HEK293 (cell line): ENCODE data around the gene ILKAP.

Source experiments
- BCL11A ChIP-seq: fragments of 450-650 bp; formaldehyde crosslinking; IDR thresholded peaks from 2 replicates; pipeline ENCODE4 v1.5.1; 2016; ENCODE audit warnings: low read depth, missing biosample characterization, missing genetic modification characterization
- BCL6B ChIP-seq: fragments of 450-650 bp; formaldehyde crosslinking; IDR thresholded peaks from 2 replicates; pipeline ENCODE4 v1.5.1; 2017; ENCODE audit warnings: missing biosample characterization, missing genetic modification characterization
- GLIS1 ChIP-seq: fragments of 450-650 bp; formaldehyde crosslinking; IDR thresholded peaks from 2 replicates; pipeline ENCODE4 v1.5.1; 2016; ENCODE audit warnings: missing biosample characterization, missing genetic modification characterization
- KLF8 ChIP-seq: fragments of 450-650 bp; formaldehyde crosslinking; IDR thresholded peaks from 2 replicates; pipeline ENCODE4 v1.5.1; 2016; ENCODE audit warnings: missing biosample characterization, missing genetic modification characterization
- OSR2 ChIP-seq: fragments of 450-650 bp; formaldehyde crosslinking; IDR thresholded peaks from 2 replicates; pipeline ENCODE4 v1.5.1; 2016; ENCODE audit warnings: missing biosample characterization, missing genetic modification characterization
- TSHZ1 ChIP-seq: fragments of 450-650 bp; formaldehyde crosslinking; IDR thresholded peaks from 2 replicates; pipeline ENCODE4 v1.5.1; 2016; ENCODE audit warnings: missing biosample characterization, missing genetic modification characterization, borderline replicate concordance
- ZBTB17 ChIP-seq: fragments of 450-650 bp; formaldehyde crosslinking; IDR thresholded peaks from 2 replicates; pipeline ENCODE4 v1.5.1; 2016; ENCODE audit warnings: missing biosample characterization, missing genetic modification characterization
- ZBTB8A ChIP-seq: fragments of 450-650 bp; formaldehyde crosslinking; IDR thresholded peaks from 2 replicates; pipeline ENCODE4 v1.5.1; 2016; ENCODE audit warnings: missing biosample characterization, missing genetic modification characterization
- ZFP3 ChIP-seq: fragments of 450-650 bp; formaldehyde crosslinking; IDR thresholded peaks from 2 replicates; pipeline ENCODE4 v1.5.1; 2016; ENCODE audit warnings: low read depth, missing biosample characterization, missing genetic modification characterization
- ZFP41 ChIP-seq: fragments of 450-650 bp; formaldehyde crosslinking; IDR thresholded peaks from 2 replicates; pipeline ENCODE4 v1.5.1; 2016; ENCODE audit warnings: missing biosample characterization, missing genetic modification characterization, borderline replicate concordance
- ZIC2 ChIP-seq: fragments of 450-650 bp; formaldehyde crosslinking; IDR thresholded peaks from 2 replicates; pipeline ENCODE4 v1.5.1; 2016; ENCODE audit warnings: missing biosample characterization, missing genetic modification characterization
- ZNF138 ChIP-seq: fragments of 450-650 bp; formaldehyde crosslinking; IDR thresholded peaks from 2 replicates; pipeline ENCODE4 v1.5.1; 2016; ENCODE audit warnings: missing biosample characterization, missing genetic modification characterization, borderline replicate concordance
- ZNF221 ChIP-seq: fragments of 450-650 bp; formaldehyde crosslinking; IDR thresholded peaks from 2 replicates; pipeline ENCODE4 v1.5.1; 2017; ENCODE audit warnings: missing biosample characterization, missing genetic modification characterization, borderline replicate concordance
- ZNF239 ChIP-seq: fragments of 450-650 bp; formaldehyde crosslinking; IDR thresholded peaks from 2 replicates; pipeline ENCODE4 v1.5.1; 2016; ENCODE audit warnings: missing biosample characterization, missing genetic modification characterization
- ZNF266 ChIP-seq: fragments of 450-650 bp; formaldehyde crosslinking; IDR thresholded peaks from 2 replicates; pipeline ENCODE4 v1.5.1; 2016; ENCODE audit warnings: missing biosample characterization, missing genetic modification characterization, low read depth
- ZNF302 ChIP-seq: fragments of 450-650 bp; formaldehyde crosslinking; IDR thresholded peaks from 2 replicates; pipeline ENCODE4 v1.5.1; 2016; ENCODE audit warnings: missing biosample characterization, missing genetic modification characterization, low read depth
- ZNF324 ChIP-seq: fragments of 450-650 bp; formaldehyde crosslinking; IDR thresholded peaks from 2 replicates; pipeline ENCODE4 v1.5.1; 2016; ENCODE audit warnings: missing biosample characterization, missing genetic modification characterization
- ZNF394 ChIP-seq: fragments of 450-650 bp; formaldehyde crosslinking; IDR thresholded peaks from 2 replicates; pipeline ENCODE4 v1.5.1; 2016; ENCODE audit warnings: missing biosample characterization, missing genetic modification characterization, mild to moderate bottlenecking, moderate library complexity, borderline replicate concordance
- ZNF423 ChIP-seq: fragments of 450-650 bp; formaldehyde crosslinking; IDR thresholded peaks from 2 replicates; pipeline ENCODE4 v1.5.1; 2016; ENCODE audit warnings: missing biosample characterization, missing genetic modification characterization
- ZNF560 ChIP-seq: fragments of 450-650 bp; formaldehyde crosslinking; IDR thresholded peaks from 2 replicates; pipeline ENCODE4 v1.5.1; 2017; ENCODE audit warnings: missing biosample characterization, missing genetic modification characterization, borderline replicate concordance
- ZNF561 ChIP-seq: fragments of 450-650 bp; IDR thresholded peaks from 2 replicates; pipeline ENCODE4 v1.5.1; 2018; ENCODE audit warnings: missing biosample characterization, missing genetic modification characterization, borderline replicate concordance
- ZNF610 ChIP-seq: fragments of 450-650 bp; formaldehyde crosslinking; IDR thresholded peaks from 2 replicates; pipeline ENCODE4 v1.5.1; 2016; ENCODE audit warnings: missing biosample characterization, missing genetic modification characterization, borderline replicate concordance
- ZNF677 ChIP-seq: fragments of 450-650 bp; IDR thresholded peaks from 2 replicates; pipeline ENCODE4 v1.5.0; 2018; ENCODE audit warnings: missing biosample characterization, mild to moderate bottlenecking, missing genetic modification characterization, moderate library complexity
- ZNF747 ChIP-seq: fragments of 450-650 bp; formaldehyde crosslinking; IDR thresholded peaks from 2 replicates; pipeline ENCODE4 v1.5.1; 2016; ENCODE audit warnings: missing biosample characterization, missing genetic modification characterization
- ZNF76 ChIP-seq: fragments of 450-650 bp; formaldehyde crosslinking; IDR thresholded peaks from 2 replicates; pipeline ENCODE4; 2016; ENCODE audit warnings: low read depth, missing biosample characterization, missing genetic modification characterization, borderline replicate concordance
- TF ChIP-seq, protein P1 (sequence below): fragments of 450-650 bp; formaldehyde crosslinking; IDR thresholded peaks from 2 replicates; pipeline ENCODE4 v1.5.1; 2016; ENCODE audit warnings: missing biosample characterization, missing genetic modification characterization
- TF ChIP-seq, protein P2 (sequence below): fragments of 450-650 bp; formaldehyde crosslinking; conservative IDR thresholded peaks from 2 replicates; pipeline ENCODE4 v1.5.1; 2016; ENCODE audit warnings: low read depth, missing biosample characterization, missing genetic modification characterization
- TF ChIP-seq, protein P3 (sequence below): fragments of 450-650 bp; formaldehyde crosslinking; IDR thresholded peaks from 2 replicates; pipeline ENCODE4 v1.5.1; 2016; ENCODE audit warnings: missing biosample characterization, missing genetic modification characterization

ILKAP gene

GRCh38 chr2:238169048-238169707 is 34.3 kb downstream of the ILKAP start (continued):
- no peak for TF ChIP-seq ZBTB17 (tag by site-specific recombination)
- TF ChIP-seq GLIS1 (tag by site-specific recombination): peak; percentile 87
- TF ChIP-seq ZNF302 (tag by site-specific recombination): no peak
- no peak for TF ChIP-seq ZFP3
- TF ChIP-seq, protein P1, sequence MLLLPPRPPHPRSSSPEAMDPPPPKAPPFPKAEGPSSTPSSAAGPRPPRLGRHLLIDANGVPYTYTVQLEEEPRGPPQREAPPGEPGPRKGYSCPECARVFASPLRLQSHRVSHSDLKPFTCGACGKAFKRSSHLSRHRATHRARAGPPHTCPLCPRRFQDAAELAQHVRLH (tag by site-specific recombination): no peak
- TF ChIP-seq, protein P2, sequence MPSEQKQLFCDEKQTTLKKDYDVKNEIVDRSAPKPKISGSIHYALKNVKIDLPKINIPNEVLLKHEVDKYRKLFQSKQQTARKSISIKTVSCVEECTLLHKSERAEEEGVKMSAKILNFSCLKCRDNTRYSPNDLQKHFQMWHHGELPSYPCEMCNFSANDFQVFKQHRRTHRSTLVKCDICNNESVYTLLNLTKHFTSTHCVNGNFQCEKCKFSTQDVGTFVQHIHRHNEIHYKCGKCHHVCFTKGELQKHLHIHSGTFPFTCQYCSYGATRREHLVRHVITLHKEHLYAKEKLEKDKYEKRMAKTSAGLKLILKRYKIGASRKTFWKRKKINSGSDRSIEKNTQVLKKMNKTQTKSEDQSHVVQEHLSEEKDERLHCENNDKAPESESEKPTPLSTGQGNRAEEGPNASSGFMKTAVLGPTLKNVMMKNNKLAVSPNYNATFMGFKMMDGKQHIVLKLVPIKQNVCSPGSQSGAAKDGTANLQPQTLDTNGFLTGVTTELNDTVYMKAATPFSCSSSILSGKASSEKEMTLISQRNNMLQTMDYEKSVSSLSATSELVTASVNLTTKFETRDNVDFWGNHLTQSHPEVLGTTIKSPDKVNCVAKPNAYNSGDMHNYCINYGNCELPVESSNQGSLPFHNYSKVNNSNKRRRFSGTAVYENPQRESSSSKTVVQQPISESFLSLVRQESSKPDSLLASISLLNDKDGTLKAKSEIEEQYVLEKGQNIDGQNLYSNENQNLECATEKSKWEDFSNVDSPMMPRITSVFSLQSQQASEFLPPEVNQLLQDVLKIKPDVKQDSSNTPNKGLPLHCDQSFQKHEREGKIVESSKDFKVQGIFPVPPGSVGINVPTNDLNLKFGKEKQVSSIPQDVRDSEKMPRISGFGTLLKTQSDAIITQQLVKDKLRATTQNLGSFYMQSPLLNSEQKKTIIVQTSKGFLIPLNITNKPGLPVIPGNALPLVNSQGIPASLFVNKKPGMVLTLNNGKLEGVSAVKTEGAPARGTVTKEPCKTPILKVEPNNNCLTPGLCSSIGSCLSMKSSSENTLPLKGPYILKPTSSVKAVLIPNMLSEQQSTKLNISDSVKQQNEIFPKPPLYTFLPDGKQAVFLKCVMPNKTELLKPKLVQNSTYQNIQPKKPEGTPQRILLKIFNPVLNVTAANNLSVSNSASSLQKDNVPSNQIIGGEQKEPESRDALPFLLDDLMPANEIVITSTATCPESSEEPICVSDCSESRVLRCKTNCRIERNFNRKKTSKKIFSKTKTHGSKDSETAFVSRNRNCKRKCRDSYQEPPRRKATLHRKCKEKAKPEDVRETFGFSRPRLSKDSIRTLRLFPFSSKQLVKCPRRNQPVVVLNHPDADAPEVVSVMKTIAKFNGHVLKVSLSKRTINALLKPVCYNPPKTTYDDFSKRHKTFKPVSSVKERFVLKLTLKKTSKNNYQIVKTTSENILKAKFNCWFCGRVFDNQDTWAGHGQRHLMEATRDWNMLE (tag by site-specific recombination): no peak
- TF ChIP-seq KLF8: 0 out of 2 replicates have a peak, but pooled peaks have one; percentile 16
- TF ChIP-seq BCL6B: no peak
- TF ChIP-seq ZNF76: no peak
- TF ChIP-seq ZNF747: no peak
- no peak for TF ChIP-seq ZNF394
- TF ChIP-seq ZNF324 (tag by site-specific recombination): 0 out of 2 replicates have a peak, but pooled peaks have one; percentile 23
- no peak for TF ChIP-seq ZNF138 (tag by site-specific recombination)
- TF ChIP-seq TSHZ1 (tag by site-specific recombination): no peak; the same call in 1 of the 2 replicates
- TF ChIP-seq ZNF239 (tag by site-specific recombination): no peak
- TF ChIP-seq, protein P3, sequence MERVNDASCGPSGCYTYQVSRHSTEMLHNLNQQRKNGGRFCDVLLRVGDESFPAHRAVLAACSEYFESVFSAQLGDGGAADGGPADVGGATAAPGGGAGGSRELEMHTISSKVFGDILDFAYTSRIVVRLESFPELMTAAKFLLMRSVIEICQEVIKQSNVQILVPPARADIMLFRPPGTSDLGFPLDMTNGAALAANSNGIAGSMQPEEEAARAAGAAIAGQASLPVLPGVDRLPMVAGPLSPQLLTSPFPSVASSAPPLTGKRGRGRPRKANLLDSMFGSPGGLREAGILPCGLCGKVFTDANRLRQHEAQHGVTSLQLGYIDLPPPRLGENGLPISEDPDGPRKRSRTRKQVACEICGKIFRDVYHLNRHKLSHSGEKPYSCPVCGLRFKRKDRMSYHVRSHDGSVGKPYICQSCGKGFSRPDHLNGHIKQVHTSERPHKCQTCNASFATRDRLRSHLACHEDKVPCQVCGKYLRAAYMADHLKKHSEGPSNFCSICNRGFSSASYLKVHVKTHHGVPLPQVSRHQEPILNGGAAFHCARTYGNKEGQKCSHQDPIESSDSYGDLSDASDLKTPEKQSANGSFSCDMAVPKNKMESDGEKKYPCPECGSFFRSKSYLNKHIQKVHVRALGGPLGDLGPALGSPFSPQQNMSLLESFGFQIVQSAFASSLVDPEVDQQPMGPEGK (tag by site-specific recombination): peak; percentile 63; the same call in 1 of the 2 replicates
- TF ChIP-seq OSR2: no peak; the same call in 1 of the 2 replicates
- 0 out of 2 replicates have a peak, but pooled peaks have one; percentile 36 for TF ChIP-seq ZBTB8A (tag by site-specific recombination)
- peak; percentile 63; the same call in 1 of the 2 replicates for TF ChIP-seq ZNF561 (tag by site-specific recombination)
- no peak for TF ChIP-seq ZNF677 (tag by site-specific recombination)
- TF ChIP-seq ZNF266: no peak
- TF ChIP-seq ZFP41 (tag by site-specific recombination): no peak
- no peak for TF ChIP-seq ZNF560 (tag by site-specific recombination)
- no peak for TF ChIP-seq BCL11A (tag by site-specific recombination)
- no peak for TF ChIP-seq ZNF221 (tag by site-specific recombination)
- TF ChIP-seq ZNF610 (tag by site-specific recombination): peak; percentile 51; the same call in 1 of the 2 replicates
- peak; percentile 88 for TF ChIP-seq ZIC2 (tag by site-specific recombination)
- TF ChIP-seq ZNF423 (tag by site-specific recombination): peak; percentile 31; the same call in 1 of the 2 replicates
